Measurements from ENCODE around the gene CCDC107. TPM values are rescaled to one million over a fixed set of nuclear protein-coding genes. Genes with fewer than 3 reads are reported as not detected.

Gene CCDC107
- total RNA-seq, 4 donors from 2014 or later: 5.0 to 13.2 (median 9.6) TPM

GRCh38 chr9:35650341-35651158 is 7.5 kb upstream of the CCDC107 start, which contains the start of gene SIT1:
SIT1 (minus strand) TSS chr9:35650931; CDS start chr9:35650853, 78 bp downstream.
- Histone ChIP-seq H3K27me3 (no peaks in the 10 kb centered on the region), H3K27ac (no peak within 1 kb of the TSS), H3K4me3 (peak within 1 kb of the TSS; percentile 9), H3K36me3 (no peaks in the 10 kb centered on the region), H3K4me1 (peaks cover 34% of the 10 kb centered on the region), H3K9me3 (no peaks in the 10 kb centered on the region)
- peak in 1 of 2 donors; percentile 59 for DNase-seq (ENCODE audit: low spot score in 2 of 2)
- no peak for TF ChIP-seq CTCF (IDR thresholded peaks at IDR 0.05)
- no peak for TF ChIP-seq POLR2AphosphoS5 (IDR thresholded peaks at IDR 0.05)
- TF ChIP-seq POLR2A (IDR thresholded peaks at IDR 0.05): no peak
- no peak for TF ChIP-seq EP300 (IDR thresholded peaks at IDR 0.05)
- WGBS: 75% methylated on average over 11 of the region's 22 CpGs

- no peaks in the 10 kb centered on the region for H3K9me3 ChIP-seq
- DNase-seq (ENCODE audit: low spot score in 2 of 2): peak in 1 of 2 donors; percentile 10
- 69% methylated on average over 7 of the region's 7 CpGs for WGBS
- TF ChIP-seq EP300 (IDR thresholded peaks at IDR 0.05): no peak
- no peak for TF ChIP-seq POLR2AphosphoS5 (IDR thresholded peaks at IDR 0.05)
- no peak for TF ChIP-seq CTCF (IDR thresholded peaks at IDR 0.05)
- no peak for TF ChIP-seq POLR2A (IDR thresholded peaks at IDR 0.05)
- H3K36me3 ChIP-seq: no peaks in the 10 kb centered on the region
- no peak overlapping the region for H3K27ac ChIP-seq
- no peak overlapping the region for H3K4me3 ChIP-seq
- peaks cover 28% of the 10 kb centered on the region for H3K4me1 ChIP-seq
- H3K27me3 ChIP-seq: no peaks in the 10 kb centered on the region
These were observed 5.9 kb upstream of the CCDC107 start for GRCh38 chr9:35651956-35652828.

GRCh38 chr9:35652829-35653209 is 5.3 kb upstream of the CCDC107 start:
- Histone ChIP-seq H3K27ac (no peak overlapping the region), H3K4me3 (no peak overlapping the region), H3K9me3 (no peaks in the 10 kb centered on the region), H3K4me1 (peaks cover 28% of the 10 kb centered on the region), H3K36me3 (no peaks in the 10 kb centered on the region), H3K27me3 (no peaks in the 10 kb centered on the region)
- DNase-seq (ENCODE audit: low spot score in 2 of 2): peak in 1 of 2 donors; percentile 41
- 88% methylated on average over 8 of the region's 8 CpGs for whole genome bisulfite sequencing
- no peak for TF ChIP-seq POLR2A (IDR thresholded peaks at IDR 0.05)
- no peak for TF ChIP-seq CTCF (IDR thresholded peaks at IDR 0.05)
- TF ChIP-seq POLR2AphosphoS5 (IDR thresholded peaks at IDR 0.05): no peak
- TF ChIP-seq EP300 (IDR thresholded peaks at IDR 0.05): no peak

GRCh38 chr9:35653611-35654010 is 4.5 kb upstream of the CCDC107 start:
- Histone ChIP-seq H3K27me3 (no peaks in the 10 kb centered on the region), H3K27ac (no peak overlapping the region), H3K4me1 (peaks cover 28% of the 10 kb centered on the region), H3K4me3 (no peak overlapping the region), H3K36me3 (no peaks in the 10 kb centered on the region), H3K9me3 (no peaks in the 10 kb centered on the region)
- peak in 1 of 2 donors; percentile 1 for DNase-seq (ENCODE audit: low spot score in 2 of 2)
- TF ChIP-seq EP300 (IDR thresholded peaks at IDR 0.05) (no peak), CTCF (IDR thresholded peaks at IDR 0.05) (no peak), POLR2AphosphoS5 (IDR thresholded peaks at IDR 0.05) (no peak), POLR2A (IDR thresholded peaks at IDR 0.05) (no peak)
- WGBS: 92% methylated on average over 2 of the region's 2 CpGs

GRCh38 chr9:35656348-35656747 is 1.7 kb upstream of the CCDC107 start:
- H3K9me3 ChIP-seq: no peaks in the 10 kb centered on the region
- peaks cover 43% of the 10 kb centered on the region for H3K4me1 ChIP-seq
- TF ChIP-seq EP300 (IDR thresholded peaks at IDR 0.05) (no peak), POLR2A (IDR thresholded peaks at IDR 0.05) (no peak), CTCF (IDR thresholded peaks at IDR 0.05) (no peak), POLR2AphosphoS5 (IDR thresholded peaks at IDR 0.05) (no peak)
- no peak overlapping the region for H3K4me3 ChIP-seq
- no peaks in the 10 kb centered on the region for H3K27me3 ChIP-seq
- WGBS: 86% methylated on average over 17 of the region's 17 CpGs
- DNase-seq (ENCODE audit: low spot score in 2 of 2): no peak
- peaks cover 4% of the 10 kb centered on the region for H3K36me3 ChIP-seq
- no peak overlapping the region for H3K27ac ChIP-seq

Data from suprapubic skin (tissue), 4 donors.